HG02759 (cell line): ENCODE results near the gene SYT4.
"Not testable (repeated sequence)": the region's sequence is repeated elsewhere in the genome, so short reads cannot be mapped to it uniquely, and the experiment has no call there.

Source experiments
- ATAC-seq: cut with Tn5 transposase; IDR thresholded peaks from one replicate; pipeline ENCODE4 v1.9.1; 2021; ENCODE audit warnings: mild to moderate bottlenecking, moderate library complexity; ENCODE audit not compliant: unreplicated experiment

SYT4 gene

GRCh38 chr18:43277164-43277600 is at the start of gene SYT4:
TSS of gene SYT4 (minus strand) at chr18:43277490. CDS start at chr18:43277281, 209 bp downstream.
- no peak for ATAC-seq

- ATAC-seq: no peak
Measured at GRCh38 chr18:43322132-43322531, 44.8 kb upstream of the SYT4 start.

- no peak for ATAC-seq
Measured at GRCh38 chr18:43314941-43315340, 37.7 kb upstream of the SYT4 start.

- no peak for ATAC-seq
Measured at GRCh38 chr18:43312891-43313290, 35.6 kb upstream of the SYT4 start.

GRCh38 chr18:43310239-43310638 is 32.9 kb upstream of the SYT4 start:
- no peak for ATAC-seq

GRCh38 chr18:43303376-43303775 is 26.1 kb upstream of the SYT4 start:
- ATAC-seq: no peak

GRCh38 chr18:43286187-43286586 is 8.9 kb upstream of the SYT4 start:
- ATAC-seq: not testable (repeated sequence)

- ATAC-seq: no peak
Measured at GRCh38 chr18:43283299-43283698, 6.0 kb upstream of the SYT4 start.

GRCh38 chr18:43279015-43279744 is 1.9 kb upstream of the SYT4 start:
- no peak for ATAC-seq

- no peak for ATAC-seq
Measured at GRCh38 chr18:43278355-43278754, 1.1 kb upstream of the SYT4 start.

GRCh38 chr18:43276491-43276890 is 799 bp downstream of the SYT4 start:
- no peak for ATAC-seq

GRCh38 chr18:43275546-43275945 is 1.7 kb downstream of the SYT4 start:
- ATAC-seq: no peak

GRCh38 chr18:43274526-43274925 is 2.8 kb downstream of the SYT4 start:
- ATAC-seq: no peak

- peak; percentile 80 for ATAC-seq
Measured at GRCh38 chr18:43271593-43272432, 5.5 kb downstream of the SYT4 start.

GRCh38 chr18:43267818-43268217 is 9.5 kb downstream of the SYT4 start:
- ATAC-seq: no peak

- ATAC-seq: no peak
Measured at GRCh38 chr18:43265465-43265864, 11.8 kb downstream of the SYT4 start.

GRCh38 chr18:43248610-43249249 is 28.6 kb downstream of the SYT4 start:
- no peak for ATAC-seq

GRCh38 chr18:43247944-43248343 is 29.3 kb downstream of the SYT4 start:
- ATAC-seq: no peak

- no peak for ATAC-seq
Measured at GRCh38 chr18:43238429-43238828, 38.9 kb downstream of the SYT4 start.

- no peak for ATAC-seq
Measured at GRCh38 chr18:43236921-43237320, 40.4 kb downstream of the SYT4 start.

GRCh38 chr18:43234889-43235288 is 42.4 kb downstream of the SYT4 start:
- no peak for ATAC-seq

GRCh38 chr18:43222501-43222900 is 54.8 kb downstream of the SYT4 start:
- ATAC-seq: no peak
